Type B pancreatic cell (in vitro differentiated cells): Measurements from ENCODE around the gene PLCB1. TPM values are rescaled to one million over a fixed set of nuclear protein-coding genes. Genes with fewer than 3 reads are reported as not detected.

Experiments used
- DNase-seq: peaks from one replicate; pipeline ENCODE4 v3.0.0; 2021; ENCODE audit warnings: mixed read lengths; ENCODE audit not compliant: unreplicated experiment; ENCODE audit errors: extremely low spot score
- H3K27ac Mint-ChIP-seq: 2 replicates; pipeline ENCODE4 v1.8.0; 2021; ENCODE audit warnings: mild to moderate bottlenecking, mixed read lengths
- H3K27me3 Mint-ChIP-seq: 2 replicates; pipeline ENCODE4 v1.8.0; 2021; ENCODE audit warnings: mixed read lengths
- H3K36me3 Mint-ChIP-seq: 2 replicates; pipeline ENCODE4 v1.8.0; 2021; ENCODE audit warnings: mixed read lengths
- H3K4me1 Mint-ChIP-seq: one replicate; pipeline ENCODE4 v1.8.0; 2021; ENCODE audit warnings: mixed read lengths; ENCODE audit not compliant: unreplicated experiment
- H3K4me3 Mint-ChIP-seq: 2 replicates; pipeline ENCODE4 v1.8.0; 2021; ENCODE audit warnings: mild to moderate bottlenecking, mixed read lengths
- H3K9me3 Mint-ChIP-seq: 2 replicates; pipeline ENCODE4 v1.8.0; 2021; ENCODE audit warnings: mixed read lengths
- CTCF ChIP-seq: fragments of 200-600 bp; sonication (generic); conservative IDR thresholded peaks from 2 replicates; pipeline ENCODE4 v1.5.0; 2021; ENCODE audit warnings: antibody characterized with exemption, mild to moderate bottlenecking
- total RNA-seq: library from RNA; stranded (reverse); gene quantifications from 2 replicates; pipeline ENCODE4 v1.2.1, GENCODE V29; 2021; ENCODE audit warnings: low replicate concordance

PLCB1 gene
- total RNA-seq, 1 donor from 2014 or later: 17.9 TPM

- no peak for DNase-seq
- Mint-ChIP-seq H3K36me3 (no peaks in the 10 kb centered on the region), H3K4me3 (no peak overlapping the region), H3K27me3 (no peaks in the 10 kb centered on the region), H3K9me3 (peaks cover 10% of the 10 kb centered on the region), H3K27ac (no peak overlapping the region), H3K4me1 (peaks cover 4% of the 10 kb centered on the region)
- TF ChIP-seq CTCF: no peak
Measured at GRCh38 chr20:8912096-8912495, 780.0 kb downstream of the PLCB1 start.

- Mint-ChIP-seq H3K4me3 (no peak overlapping the region), H3K4me1 (peaks cover 4% of the 10 kb centered on the region)
Measured at GRCh38 chr20:8912731-8913130, 780.7 kb downstream of the PLCB1 start.

GRCh38 chr20:8913456-8913855, 781.4 kb downstream of the PLCB1 start:
- Mint-ChIP-seq H3K27me3 (no peaks in the 10 kb centered on the region), H3K27ac (no peak overlapping the region), H3K36me3 (no peaks in the 10 kb centered on the region), H3K4me3 (no peak overlapping the region), H3K9me3 (peaks cover 10% of the 10 kb centered on the region), H3K4me1 (peaks cover 4% of the 10 kb centered on the region)
- DNase-seq: no peak
- TF ChIP-seq CTCF: no peak

More at GRCh38 chr20:8912731-8913130, 780.7 kb downstream of the PLCB1 start:
- Mint-ChIP-seq H3K27me3 (no peaks in the 10 kb centered on the region), H3K27ac (no peak overlapping the region), H3K9me3 (peaks cover 10% of the 10 kb centered on the region), H3K36me3 (no peaks in the 10 kb centered on the region)
- no peak for DNase-seq
- TF ChIP-seq CTCF: no peak

DNA sequence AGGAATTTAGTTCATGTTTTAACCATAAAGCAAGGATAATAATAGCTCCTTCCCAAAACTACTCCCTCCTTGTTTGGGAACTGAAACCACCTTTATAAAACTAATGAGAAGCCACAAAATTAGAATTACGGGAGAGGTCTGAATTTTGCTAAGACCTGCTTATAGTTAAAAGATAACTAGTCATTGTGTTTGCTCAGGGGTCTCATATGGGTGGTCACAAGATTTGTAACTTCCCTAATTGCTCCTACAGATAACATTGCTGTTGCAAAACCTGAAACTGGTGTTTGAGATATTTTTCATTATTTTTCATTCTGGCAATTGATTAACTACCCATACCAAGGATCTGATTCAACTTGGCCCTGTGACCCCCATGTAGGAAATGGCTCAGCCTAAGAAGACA, 782.4 kb downstream of the PLCB1 start:
- no peaks in the 10 kb centered on the region for H3K27me3 Mint-ChIP-seq
- no peak for DNase-seq
- H3K4me1 Mint-ChIP-seq: peaks cover 4% of the 10 kb centered on the region
- H3K4me3 Mint-ChIP-seq: no peak overlapping the region
- H3K27ac Mint-ChIP-seq: no peak overlapping the region
- peaks cover 10% of the 10 kb centered on the region for H3K9me3 Mint-ChIP-seq
- no peaks in the 10 kb centered on the region for H3K36me3 Mint-ChIP-seq
- TF ChIP-seq CTCF: no peak

DNA sequence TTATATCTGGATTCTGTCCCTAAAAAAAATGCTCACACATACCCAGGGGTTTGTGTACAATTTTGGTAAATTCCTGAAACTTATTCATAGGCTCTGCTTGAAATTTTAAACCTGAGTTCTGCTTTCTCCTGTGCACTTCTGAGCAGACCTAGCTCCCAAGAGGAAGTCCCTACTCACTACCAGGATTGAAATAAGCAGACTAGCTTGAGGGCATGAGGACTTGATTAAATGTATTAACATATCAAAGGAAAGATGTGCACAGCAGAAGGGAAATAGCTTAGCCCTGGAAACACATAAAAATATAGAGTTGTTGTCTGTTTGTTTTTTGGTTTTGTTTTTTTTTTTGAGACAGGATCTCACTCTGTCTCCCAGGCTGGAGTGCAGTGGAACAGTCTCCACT, 785.0 kb downstream of the PLCB1 start:
- Mint-ChIP-seq H3K27me3 (no peaks in the 10 kb centered on the region), H3K36me3 (no peaks in the 10 kb centered on the region), H3K27ac (no peak overlapping the region), H3K4me1 (peaks cover 4% of the 10 kb centered on the region), H3K9me3 (peaks cover 10% of the 10 kb centered on the region), H3K4me3 (no peak overlapping the region)
- no peak for DNase-seq
- no peak for TF ChIP-seq CTCF

DNA sequence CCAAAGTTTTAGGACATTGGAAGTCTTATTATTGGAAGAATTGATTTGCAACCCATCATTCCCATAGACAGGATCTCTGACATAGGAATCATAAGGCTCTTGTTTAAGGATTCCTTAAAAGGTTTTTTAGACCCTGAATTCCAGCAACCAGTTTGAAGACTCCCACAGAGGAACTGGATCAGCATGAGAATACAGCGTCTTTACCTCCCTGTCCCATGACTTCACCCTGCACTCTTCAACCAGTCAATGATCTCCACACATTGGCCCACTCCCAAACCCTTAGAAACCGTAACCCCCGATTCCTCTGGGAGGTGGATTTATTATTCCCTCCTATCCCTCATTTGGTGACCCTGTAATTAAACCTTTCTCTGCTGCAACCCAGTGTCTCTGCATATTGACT, 786.1 kb downstream of the PLCB1 start:
- H3K27ac Mint-ChIP-seq: no peak overlapping the region
- peaks cover 4% of the 10 kb centered on the region for H3K4me1 Mint-ChIP-seq
- H3K9me3 Mint-ChIP-seq: peaks cover 10% of the 10 kb centered on the region
- H3K36me3 Mint-ChIP-seq: no peaks in the 10 kb centered on the region
- H3K4me3 Mint-ChIP-seq: no peak overlapping the region
- DNase-seq: no peak
- H3K27me3 Mint-ChIP-seq: no peaks in the 10 kb centered on the region
- TF ChIP-seq CTCF: no peak
